B cell (primary cell): ENCODE measurements around the gene CERS2. TPM values are rescaled to one million over a fixed set of nuclear protein-coding genes. Genes with fewer than 3 reads are reported as not detected.
A peak's percentile ranks its signal among the peaks of the same experiment; 100 is the strongest.

Source experiments
- ATAC-seq: fragments of 200-7000 bp; cut with Tn5 transposase; one replicate; pipeline ENCODE4 v1.10.0; 2021; ENCODE audit warnings: low read depth, mild to moderate bottlenecking, moderate number of reproducible peaks, moderate library complexity
- CTCF ChIA-PET: fragments of 350-600 bp; sonication (Branson Sonifier 250); formaldehyde crosslinking; loops from one replicate; lab custom pipeline; 2021; ENCODE audit warnings: antibody characterized with exemption, inconsistent platforms; lab: Charles Lee
- POLR2A ChIA-PET: fragments of 350-600 bp; sonication (Branson Sonifier 250); formaldehyde crosslinking; loops from one replicate; lab custom pipeline; 2021; ENCODE audit warnings: antibody characterized with exemption; lab: Charles Lee
- DNase-seq: peaks from one replicate; pipeline ENCODE4 v3.0.0; 2013
- H2AFZ ChIP-seq: 2 replicates; pipeline ENCODE4 v1.6.1; 2012; ENCODE audit warnings: mild to moderate bottlenecking, low read depth, low read length; ENCODE audit not compliant: insufficient read depth, poor library complexity, severe bottlenecking
- H3K27ac ChIP-seq, 2 donors: 1 replicate in 1 of 2; 2 replicates in 1 of 2; pipeline ENCODE4 v1.5.1; 2012 to 2013; ENCODE audit warnings: low read length in 2 of 2, mild to moderate bottlenecking in 2 of 2, moderate library complexity in 1 of 2
- H3K27me3 ChIP-seq, 4 experiments: fragments of 200-600 bp in 1 of 4; sonication (generic) in 1 of 4; replicated peaks in 1 of 4; 1 replicate in 2 of 4; 2 replicates in 2 of 4; pipeline versions ENCODE4 v1.6.1 to v1.7.0; 2013 to 2016; ENCODE audit warnings: low read length in 3 of 4, mild to moderate bottlenecking in 2 of 4, mixed read lengths in 1 of 4, moderate library complexity in 1 of 4; ENCODE audit not compliant: insufficient read depth in 4 of 4, control insufficient read depth in 3 of 4; ENCODE audit errors: control extremely low read depth in 1 of 4
- H3K36me3 ChIP-seq, 2 experiments: replicated peaks in 1 of 2; 1 replicate in 1 of 2; 2 replicates in 1 of 2; pipeline versions ENCODE4 v1.6.1 to v1.7.1; 2013; ENCODE audit warnings: low read length in 1 of 2; ENCODE audit not compliant: insufficient read depth in 2 of 2, control insufficient read depth in 1 of 2; ENCODE audit errors: control extremely low read depth in 1 of 2, extremely low read depth in 1 of 2
- H3K4me1 ChIP-seq, 2 donors: fragments of 200-600 bp in 1 of 2; sonication (generic) in 1 of 2; 1 replicate in 1 of 2; 2 replicates in 1 of 2; pipeline versions ENCODE4 v1.5.1 to v1.6.1; 2013 to 2017; ENCODE audit warnings: low read length in 2 of 2; ENCODE audit not compliant: control insufficient read depth in 2 of 2, insufficient read depth in 2 of 2
- H3K4me2 ChIP-seq: replicated peaks from 2 replicates; pipeline ENCODE3; 2012; ENCODE audit warnings: mild to moderate bottlenecking, low read depth, low read length; ENCODE audit not compliant: poor library complexity, severe bottlenecking
- H3K4me3 ChIP-seq, 5 experiments: fragments of 200-600 bp in 1 of 5; sonication (generic) in 1 of 5; 1 replicate in 3 of 5; 2 replicates in 2 of 5; pipeline versions ENCODE4 v1.5.1 to v1.7.0; 2011 to 2016; ENCODE audit warnings: low read length in 4 of 5, mild to moderate bottlenecking in 4 of 5, low read depth in 2 of 5, control low read depth in 1 of 5, moderate library complexity in 1 of 5; ENCODE audit not compliant: insufficient read depth in 1 of 5; ENCODE audit errors: control extremely low read depth in 1 of 5, extremely low read depth in 1 of 5
- H3K79me2 ChIP-seq: fragments of 200-600 bp; sonication (generic); one replicate; pipeline ENCODE4 v1.6.0; 2016; ENCODE audit warnings: low read length; ENCODE audit not compliant: control insufficient read depth, insufficient read depth
- H3K9ac ChIP-seq: fragments of 200-600 bp; sonication (generic); 2 replicates; pipeline ENCODE4 v1.6.1; 2017; ENCODE audit warnings: mild to moderate bottlenecking, low read length, moderate library complexity
- H3K9me3 ChIP-seq, 3 donors: one replicate each; pipeline versions ENCODE4 v1.6.1 to v1.7.1; 2013; ENCODE audit warnings: low read length in 2 of 3; ENCODE audit not compliant: control insufficient read depth in 2 of 3, insufficient read depth in 1 of 3; ENCODE audit errors: control extremely low read depth in 1 of 3
- H4K20me1 ChIP-seq: 2 replicates; pipeline ENCODE4 v1.6.0; 2012; ENCODE audit warnings: mild to moderate bottlenecking, low read length; ENCODE audit not compliant: insufficient read depth, control insufficient read depth, poor library complexity, severe bottlenecking
- H3K27ac Mint-ChIP-seq: one replicate; pipeline ENCODE4 v1.8.0; 2021; ENCODE audit warnings: mixed read lengths
- H3K27me3 Mint-ChIP-seq: one replicate; pipeline ENCODE4 v1.8.0; 2021; ENCODE audit warnings: mixed read lengths
- H3K4me1 Mint-ChIP-seq: one replicate; pipeline ENCODE4 v1.8.0; 2021; ENCODE audit warnings: mixed read lengths
- H3K4me3 Mint-ChIP-seq: one replicate; pipeline ENCODE4 v1.8.0; 2021; ENCODE audit warnings: mixed read lengths
- H3K9me3 Mint-ChIP-seq: one replicate; pipeline ENCODE4 v1.8.0; 2022; ENCODE audit warnings: mixed read lengths; ENCODE audit not compliant: insufficient read depth
- CTCF ChIP-seq: fragments of 200-600 bp; IDR thresholded peaks from one replicate; pipeline ENCODE4 v1.8.0; 2022; ENCODE audit warnings: antibody characterized with exemption, mild to moderate bottlenecking
- EZH2 ChIP-seq: IDR thresholded peaks from 2 replicates; pipeline ENCODE4 v1.6.1; 2012; ENCODE audit warnings: borderline replicate concordance, low read depth, mild to moderate bottlenecking, moderate library complexity, low read length; ENCODE audit not compliant: insufficient read depth, poor library complexity, severe bottlenecking
- WGBS: methylation state at CpG from one replicate; pipeline ENCODE4 v1.1.5; 2013; ENCODE audit warnings: missing lambda C conversion rate; ENCODE audit not compliant: insufficient coverage; 5-methylcytosine and 5-hydroxymethylcytosine counted together
- intact Hi-C: fragments of 100-400 bp; cut with micrococcal nuclease; formaldehyde crosslinking; loops from one replicate; pipeline ENCODE4 v1.10.0; 2022
- polyA plus RNA-seq: library from polyadenylated mRNA; depleted of rRNA; stranded (reverse); fragments of >200 nt; gene quantifications from 2 replicates; pipeline ENCODE4 v1.2.3, GENCODE V29; 2012
- total RNA-seq, 2 donors: library from RNA; stranded (reverse); fragments of 120-200 nt in 1 of 2; gene quantifications; 1 replicate in 1 of 2; 2 replicates in 1 of 2; pipeline versions ENCODE4 v1.2.3 to v1.2.4, GENCODE V29; 2013 to 2022

Gene CERS2
- total and polyA plus RNA-seq, 2 donors (not counting 1 experiment from before 2014, with no cell fraction given), result 68.4 to 130 TPM

- Mint-ChIP-seq H3K9me3 (no peaks in the 10 kb centered on the region), H3K4me3 (peak within 1 kb of the TSS; percentile 90), H3K27ac (peak within 1 kb of the TSS; percentile 94), H3K4me1 (peaks cover 66% of the 10 kb centered on the region), H3K27me3 (no peaks in the 10 kb centered on the region)
- intact Hi-C loops, result loop anchor here (1.0 to 5.0 kb wide), 8 partner anchors 12 to 772 kb away; partner anchors contain the start of genes ANP32E, CDC42SE1, GABPB2 and LYSMD1
- Histone ChIP-seq H4K20me1 (no peaks in the 10 kb centered on the region), H3K4me1 (peaks cover 39 to 53% of the 10 kb centered on the region in 2 donors), H3K4me2 (peak within 1 kb of the TSS; percentile 97), H3K9ac (peak within 1 kb of the TSS; percentile 98), H3K9me3 (no peaks in the 10 kb centered on the region), H3K79me2 (peaks cover 67% of the 10 kb centered on the region), H2AFZ (peak within 1 kb of the TSS; percentile 99), H3K4me3 (peak within 1 kb of the TSS; percentile 74 to 98 (median 85)), H3K27ac (peak within 1 kb of the TSS; percentile 82 to 95), H3K27me3 (no peaks in the 10 kb centered on the region), H3K36me3 (peaks cover 3 to 8% of the 10 kb centered on the region in 2 experiments)
- ChIA-PET CTCF (no interaction called here), POLR2A (interaction anchor here (0.7 to 1.5 kb wide), 4 partner anchors 52 to 159 kb away, joined by 3 to 5 read pairs (median 4); partner anchors contain the start of gene MLLT11)
- TF ChIP-seq CTCF (no peak), EZH2 (no peak)
- DNase-seq, result peak; percentile 98
- WGBS, result under 1% methylated on average over 63 of the region's 69 CpGs
- peak; percentile 97 for ATAC-seq
Observed at GRCh38 chr1:151008244-151009205, 33.9 kb upstream of the CERS2 start, which contains the start of gene PRUNE1. Gene PRUNE1 (plus strand): TSS chr1:151008449. CDS start chr1:151008633, 184 bp downstream.
